AG04449 (cell line): ENCODE results near the gene GPER1.

ENCODE experiments used
- CTCF ChIA-PET: fragments of 350-600 bp; formaldehyde crosslinking; extraction: SDS; loops from one replicate; lab custom pipeline; 2021; ENCODE audit warnings: antibody characterized with exemption; lab: Yijun Ruan, JAX
- POLR2A ChIA-PET: fragments of 400-600, 350-600 bp; formaldehyde crosslinking; extraction: SDS; loops from one replicate; lab custom pipeline; 2020; ENCODE audit warnings: antibody characterized with exemption, inconsistent platforms; lab: Yijun Ruan, JAX
- DNase-seq: peaks from one replicate; pipeline ENCODE4 v3.0.0-alpha.2; 2010; ENCODE audit warnings: low read depth, low spot score
- H3K4me3 ChIP-seq: 2 replicates; pipeline ENCODE4 v1.5.1; 2011; ENCODE audit warnings: low read depth, mild to moderate bottlenecking, control low read depth, low read length
- CTCF ChIP-seq: IDR thresholded peaks from one replicate; pipeline ENCODE4 v1.5.1; 2011; ENCODE audit warnings: mild to moderate bottlenecking, moderate library complexity, low read length, control low read depth, inconsistent platforms; ENCODE audit not compliant: insufficient read depth; ENCODE audit errors: missing control alignments

GPER1 gene

DNA sequence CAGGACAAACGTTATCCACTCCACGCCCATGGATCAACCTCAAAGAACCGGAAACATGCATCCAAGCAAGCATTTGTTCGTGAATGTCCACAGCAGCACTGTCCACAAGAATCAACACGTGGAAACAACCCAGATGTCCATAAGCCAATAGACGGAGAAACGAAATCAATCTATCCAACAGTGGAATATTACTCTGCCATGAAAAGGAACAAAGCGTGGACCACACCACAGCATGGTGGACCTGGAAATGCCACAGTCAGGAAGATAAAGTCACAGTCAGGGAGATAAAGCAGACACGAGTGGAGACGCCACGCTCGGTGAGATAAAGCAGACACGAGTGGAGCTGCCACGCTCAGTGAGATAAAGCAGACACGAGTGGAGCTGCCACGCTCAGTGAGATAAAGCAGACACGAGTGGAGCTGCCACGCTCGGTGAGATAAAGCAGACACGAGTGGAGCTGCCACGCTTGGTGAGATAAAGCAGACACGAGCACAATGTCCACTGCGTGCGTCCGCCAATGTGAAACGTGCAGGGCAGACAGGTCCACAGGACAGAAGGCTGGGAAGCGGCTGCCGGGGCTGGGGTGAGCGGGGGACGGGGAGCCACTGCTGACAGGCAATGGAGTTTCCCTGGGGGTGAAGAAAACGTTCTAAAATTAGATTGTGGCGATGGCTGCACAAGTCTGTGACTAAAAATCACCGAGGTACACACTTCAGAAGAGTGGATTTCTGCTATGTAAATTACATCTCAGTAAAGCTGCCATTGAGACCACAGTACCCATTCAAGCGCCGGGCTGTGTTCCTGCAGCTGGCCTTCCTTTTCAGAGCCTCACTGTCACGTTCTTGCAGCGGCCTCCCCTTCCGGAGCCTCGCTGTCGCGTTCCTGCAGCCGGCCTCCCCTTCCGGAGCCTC, 10.6 kb downstream of the GPER1 start:
- ChIA-PET CTCF (interaction anchor here (1.0 to 1.9 kb wide), 4 partner anchors 8 to 33 kb away, joined by 4 to 11 read pairs (median 4); partner anchors contain the start of gene GPER1), POLR2A (no interaction called here)
- no peak for TF ChIP-seq CTCF
- H3K4me3 ChIP-seq, result no peak overlapping the region
- no peak for DNase-seq

DNA sequence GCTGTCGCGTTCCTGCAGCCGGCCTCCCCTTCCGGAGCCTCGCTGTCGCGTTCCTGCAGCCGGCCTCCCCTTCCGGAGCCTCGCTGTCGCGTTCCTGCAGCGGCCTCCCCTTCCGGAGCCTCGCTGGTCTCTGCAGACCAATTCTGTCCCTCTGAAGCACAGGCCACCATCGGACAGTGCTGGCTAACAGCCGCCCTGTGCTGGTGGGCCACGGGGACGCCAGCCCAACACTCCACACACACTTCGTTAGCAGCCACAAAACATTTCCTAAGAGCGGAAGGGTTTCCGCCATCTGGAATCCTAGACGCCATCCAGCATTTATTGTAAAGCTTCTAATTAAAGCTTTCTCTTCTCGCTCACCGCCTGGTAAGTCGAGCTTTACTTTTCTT, 11.2 kb downstream of the GPER1 start:
- ChIA-PET POLR2A (no interaction called here), CTCF (interaction anchor here (1.0 to 6.0 kb wide), 6 partner anchors 8 to 106 kb away, joined by 4 to 21 read pairs (median 4); partner anchors contain the start of gene GPER1)
- no peak for TF ChIP-seq CTCF
- H3K4me3 ChIP-seq, result no peak overlapping the region
- no peak for DNase-seq

DNA sequence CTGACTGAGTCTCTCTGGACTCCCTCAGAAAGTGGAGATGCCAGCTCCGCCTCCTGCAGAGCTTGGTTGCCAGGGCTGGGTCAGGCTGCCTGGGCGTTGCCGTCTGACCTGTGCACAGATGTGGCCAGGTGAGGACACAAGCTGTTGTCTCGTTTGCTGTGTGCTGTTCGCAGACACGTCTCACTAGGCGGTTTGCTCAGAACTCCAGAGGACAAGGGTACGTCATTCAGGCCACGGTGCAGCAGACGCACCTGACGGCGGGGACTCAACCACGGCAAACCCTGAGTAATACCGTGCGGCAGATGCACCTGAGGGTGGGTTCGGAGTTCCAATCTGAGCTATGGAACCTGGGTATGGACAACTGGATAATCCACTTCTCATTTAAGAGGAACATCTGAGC, 11.7 kb downstream of the GPER1 start:
- no peak for TF ChIP-seq CTCF
- H3K4me3 ChIP-seq, result no peak overlapping the region
- ChIA-PET POLR2A (no interaction called here), CTCF (interaction anchor here (1.0 to 6.0 kb wide), 6 partner anchors 9 to 107 kb away, joined by 4 to 21 read pairs (median 4); partner anchors contain the start of gene GPER1)
- no peak for DNase-seq

- DNase-seq, result no peak
- TF ChIP-seq CTCF, result no peak
- no peak overlapping the region for H3K4me3 ChIP-seq
- CTCF ChIA-PET, result interaction anchor here (1.1 to 6.0 kb wide), 5 partner anchors 9 to 108 kb away, joined by 4 to 21 read pairs (median 5); partner anchors contain the start of gene GPER1
- POLR2A ChIA-PET, result interaction anchor here (1.3 kb wide), 1 partner anchor 60 kb away, joined by 3 read pairs; the partner anchor contains the start of gene ZFAND2A
Observed at GRCh38 chr7:1100386-1100785, 12.5 kb downstream of the GPER1 start.

GRCh38 chr7:1100834-1101562, 13.1 kb downstream of the GPER1 start:
- no peak for TF ChIP-seq CTCF
- no peak for DNase-seq
- ChIA-PET POLR2A (interaction anchor here (1.3 kb wide), 1 partner anchor 59 kb away, joined by 3 read pairs; the partner anchor contains the start of gene ZFAND2A), CTCF (interaction anchor here (1.3 to 6.0 kb wide), 4 partner anchors 14 to 108 kb away, joined by 5 to 21 read pairs (median 5); partner anchors contain the start of gene GPER1)
- H3K4me3 ChIP-seq, result no peak overlapping the region
